GM20000 (cell line): Measurements from ENCODE around the gene DRGX.

Experiments
- DNase-seq: peaks from one replicate; pipeline ENCODE4 v3.0.0; 2012; ENCODE audit warnings: low spot score
- TF ChIP-seq, protein P1 (sequence below): IDR thresholded peaks from 2 replicates; pipeline ENCODE4 v1.5.1; 2012; ENCODE audit warnings: mild to moderate bottlenecking, control low read depth; ENCODE audit errors: extremely low read depth, missing control alignments

DRGX gene

DNA sequence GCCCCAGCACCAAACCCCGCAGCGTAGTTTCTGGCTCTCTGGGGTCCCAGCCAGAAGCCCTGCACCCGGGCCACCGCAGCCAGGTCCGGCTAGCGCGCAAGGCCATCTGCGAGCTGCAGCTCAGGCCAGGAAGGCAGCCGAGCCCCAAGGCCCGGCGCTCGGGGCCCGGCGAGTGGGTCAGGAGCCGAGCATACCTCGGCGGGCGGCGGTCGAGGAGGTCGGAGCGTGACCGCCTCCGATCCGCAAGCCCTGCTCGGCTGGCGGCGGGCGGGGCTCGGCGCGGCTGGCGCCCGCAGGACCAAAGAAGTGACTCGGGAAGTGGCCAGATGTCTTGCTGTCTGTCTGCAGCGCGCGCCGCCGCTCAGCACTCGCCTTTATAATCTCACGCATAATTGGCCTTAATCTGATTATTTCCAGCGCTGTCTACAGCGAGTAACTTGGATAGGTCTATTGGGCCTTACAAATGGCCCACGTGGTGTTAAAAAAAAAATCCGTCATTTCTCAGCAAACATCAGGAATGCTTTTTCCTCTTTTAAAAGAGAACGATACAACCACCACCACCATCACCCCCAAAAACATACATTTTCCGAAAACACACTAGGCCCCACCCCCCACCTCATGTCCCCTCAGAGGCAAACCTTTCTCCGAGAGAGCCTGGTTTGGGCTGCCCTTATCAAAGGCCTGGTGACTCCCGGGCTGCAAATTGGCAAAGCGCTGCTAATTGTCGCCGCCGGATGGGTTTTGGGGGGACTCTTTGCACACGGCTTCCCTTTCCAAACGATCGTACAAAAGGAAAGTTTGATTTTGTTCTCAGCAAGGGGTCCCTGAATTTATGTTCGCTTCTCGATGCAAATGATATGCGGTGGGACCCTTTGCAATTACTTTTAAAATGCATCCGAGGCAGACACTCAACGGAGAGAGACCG lies at the start of gene DRGX:
Gene DRGX (minus strand): TSS at position 349 of the 925 bp plus-strand sequence. CDS start 649 bp downstream, outside the sequence.
- TF ChIP-seq, protein P1, sequence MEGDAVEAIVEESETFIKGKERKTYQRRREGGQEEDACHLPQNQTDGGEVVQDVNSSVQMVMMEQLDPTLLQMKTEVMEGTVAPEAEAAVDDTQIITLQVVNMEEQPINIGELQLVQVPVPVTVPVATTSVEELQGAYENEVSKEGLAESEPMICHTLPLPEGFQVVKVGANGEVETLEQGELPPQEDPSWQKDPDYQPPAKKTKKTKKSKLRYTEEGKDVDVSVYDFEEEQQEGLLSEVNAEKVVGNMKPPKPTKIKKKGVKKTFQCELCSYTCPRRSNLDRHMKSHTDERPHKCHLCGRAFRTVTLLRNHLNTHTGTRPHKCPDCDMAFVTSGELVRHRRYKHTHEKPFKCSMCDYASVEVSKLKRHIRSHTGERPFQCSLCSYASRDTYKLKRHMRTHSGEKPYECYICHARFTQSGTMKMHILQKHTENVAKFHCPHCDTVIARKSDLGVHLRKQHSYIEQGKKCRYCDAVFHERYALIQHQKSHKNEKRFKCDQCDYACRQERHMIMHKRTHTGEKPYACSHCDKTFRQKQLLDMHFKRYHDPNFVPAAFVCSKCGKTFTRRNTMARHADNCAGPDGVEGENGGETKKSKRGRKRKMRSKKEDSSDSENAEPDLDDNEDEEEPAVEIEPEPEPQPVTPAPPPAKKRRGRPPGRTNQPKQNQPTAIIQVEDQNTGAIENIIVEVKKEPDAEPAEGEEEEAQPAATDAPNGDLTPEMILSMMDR: no peak
- DNase-seq: no peak

DNA sequence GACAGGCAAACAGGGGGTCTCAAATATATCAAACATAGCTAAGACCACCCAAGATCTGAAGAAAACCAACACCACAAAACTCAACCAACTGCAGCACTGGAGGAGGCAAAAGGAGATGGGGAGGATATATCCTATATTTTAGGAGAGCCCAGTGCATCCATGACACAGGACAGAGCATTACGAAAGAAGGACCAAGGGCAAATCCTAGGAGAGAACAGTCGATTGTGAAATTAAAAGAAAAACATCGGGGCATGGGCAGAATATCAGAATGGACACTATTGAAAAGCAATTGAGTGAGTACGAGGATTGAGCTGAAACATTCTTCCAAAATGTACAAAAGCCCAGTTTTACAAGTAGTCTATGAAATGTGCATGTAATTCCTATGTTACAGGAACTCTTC lies 48.5 kb upstream of the DRGX start:
- no peak for DNase-seq
- TF ChIP-seq, protein P1: no peak

DNA sequence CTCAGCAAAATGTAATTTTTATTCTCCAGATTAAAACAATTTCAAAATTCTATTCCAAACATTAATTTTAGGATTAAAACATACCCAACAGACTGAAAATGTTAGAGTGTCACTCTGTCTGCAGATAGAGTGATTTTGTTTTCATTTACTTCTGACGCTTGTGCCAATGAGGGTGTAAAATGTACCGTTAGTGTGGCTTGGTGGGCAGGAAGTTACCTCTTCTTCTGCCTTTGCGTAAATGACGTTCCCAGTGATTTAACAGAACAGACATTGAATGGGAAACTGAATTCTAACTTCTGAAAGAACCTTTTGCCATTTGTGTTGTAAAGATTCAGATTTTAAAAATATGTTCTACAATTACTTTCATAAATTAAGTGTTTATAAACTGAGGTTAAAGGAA lies 47.0 kb upstream of the DRGX start:
- no peak for DNase-seq
- TF ChIP-seq, protein P1: no peak

DNA sequence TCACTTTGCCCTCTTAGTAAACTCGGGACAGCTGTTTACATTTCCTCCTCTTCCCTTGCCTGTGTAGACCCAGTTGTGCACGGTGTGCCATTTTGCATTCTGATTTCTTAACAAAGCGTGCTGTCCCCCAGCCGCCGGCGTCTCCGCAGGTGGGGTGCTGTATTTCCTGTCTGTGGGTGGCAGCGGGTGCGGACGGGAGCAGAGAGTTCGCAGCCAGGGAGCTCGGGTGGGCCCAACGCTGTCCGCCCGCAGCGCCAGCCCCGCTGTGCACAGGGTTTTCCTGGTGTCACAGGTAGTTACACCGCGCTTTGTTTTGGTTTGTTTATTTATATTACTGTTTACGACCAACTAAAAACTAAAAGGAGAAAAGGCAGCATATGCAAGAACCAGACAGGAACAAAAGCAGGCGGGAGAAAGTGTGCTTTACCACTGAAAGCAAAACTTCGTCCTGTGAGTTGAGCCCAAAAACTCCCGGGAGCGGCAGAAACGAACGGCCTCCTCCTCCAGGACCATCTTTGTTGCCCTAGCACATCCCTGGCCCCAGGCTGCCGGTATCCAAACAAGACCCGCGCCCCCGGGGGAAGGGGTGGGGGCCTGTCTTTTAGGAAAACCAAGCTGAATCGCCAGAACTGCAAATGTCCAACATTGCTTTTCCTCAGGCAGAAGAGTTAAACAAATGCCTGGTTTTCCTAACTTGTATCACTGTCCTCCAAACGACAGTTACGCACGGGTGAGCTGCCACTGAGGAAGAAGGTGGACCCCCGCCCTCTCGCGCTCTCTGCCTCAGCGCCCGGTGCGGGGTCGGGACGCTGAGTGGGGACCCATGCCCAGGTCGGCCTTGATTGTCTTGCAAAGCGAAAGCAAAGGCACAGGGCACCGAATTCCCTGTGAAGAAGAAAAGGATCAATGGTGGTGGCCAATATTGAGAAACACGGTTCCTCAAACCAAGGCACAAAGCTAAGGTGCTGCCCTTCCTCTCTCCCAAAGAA lies 45.9 kb upstream of the DRGX start:
- TF ChIP-seq, protein P1: no peak
- no peak for DNase-seq

- TF ChIP-seq, protein P1: no peak
- DNase-seq: no peak
Observed at GRCh38 chr10:49435225-49435624, 39.3 kb upstream of the DRGX start.

DNA sequence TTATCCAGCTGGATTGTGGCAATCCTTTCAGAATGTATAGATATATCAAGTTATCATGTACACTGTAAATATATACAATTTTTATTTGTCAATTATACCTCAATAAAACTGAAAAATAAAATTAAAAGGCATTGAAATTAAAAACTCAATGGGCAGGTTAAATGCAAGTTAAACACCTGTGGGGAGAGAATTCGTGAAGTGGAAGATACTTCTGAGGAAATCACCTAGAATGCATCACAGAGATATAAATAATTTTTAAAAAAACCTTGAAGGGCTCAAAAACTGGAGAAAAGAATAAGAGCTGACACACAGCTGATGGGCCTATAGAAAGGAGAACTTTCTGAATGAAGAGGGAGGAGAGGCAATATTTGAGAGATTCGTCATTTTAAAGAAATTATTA lies 37.2 kb upstream of the DRGX start:
- DNase-seq: no peak
- TF ChIP-seq, protein P1: no peak
